GM12865 (cell line): ENCODE results near the gene SPP1.

Experiments used
- DNase-seq: peaks from one replicate; pipeline ENCODE4 v3.0.0; 2010; ENCODE audit warnings: low read depth
- H3K4me3 ChIP-seq: 2 replicates; pipeline ENCODE4 v1.5.1; 2011; ENCODE audit warnings: mild to moderate bottlenecking, low read depth, low read length, control low read depth
- CTCF ChIP-seq: IDR thresholded peaks from 2 replicates; pipeline ENCODE4 v1.5.1; 2011; ENCODE audit warnings: low read length, control low read depth, low read depth, inconsistent platforms; ENCODE audit not compliant: insufficient read depth; ENCODE audit errors: missing control alignments

The SPP1 gene

GRCh38 chr4:87965501-87965975, 10.0 kb upstream of the SPP1 start:
- no peak for DNase-seq
- no peak overlapping the region for H3K4me3 ChIP-seq
- no peak for TF ChIP-seq CTCF

- TF ChIP-seq CTCF: no peak
- no peak overlapping the region for H3K4me3 ChIP-seq
- no peak for DNase-seq
Measured at GRCh38 chr4:87966095-87966496, 9.4 kb upstream of the SPP1 start.

GRCh38 chr4:87967193-87967592, 8.3 kb upstream of the SPP1 start:
- TF ChIP-seq CTCF: no peak
- no peak overlapping the region for H3K4me3 ChIP-seq
- no peak for DNase-seq

GRCh38 chr4:87970121-87970520, 5.4 kb upstream of the SPP1 start:
- no peak for TF ChIP-seq CTCF
- H3K4me3 ChIP-seq: no peak overlapping the region
- no peak for DNase-seq

- no peak overlapping the region for H3K4me3 ChIP-seq
- no peak for DNase-seq
- no peak for TF ChIP-seq CTCF
Measured at GRCh38 chr4:87971866-87972265, 3.6 kb upstream of the SPP1 start.

- TF ChIP-seq CTCF: peak; percentile 75
- H3K4me3 ChIP-seq: no peak overlapping the region
- DNase-seq: peak; percentile 49
Measured at GRCh38 chr4:87973283-87974169, 2.0 kb upstream of the SPP1 start.
